Erythroblast (primary cell): Measurements from ENCODE around the gene ZNF680.
"Not testable (repeated sequence)": the region's sequence is repeated elsewhere in the genome, so short reads cannot be mapped to it uniquely, and the experiment has no call there.

Source experiments
- GATA1 ChIP-seq: IDR thresholded peaks from 2 replicates; pipeline ENCODE4 v1.6.1; 2011; ENCODE audit warnings: low read depth, mild to moderate bottlenecking, control low read depth, low read length, moderate library complexity
- POLR2A ChIP-seq: IDR thresholded peaks from 2 replicates; pipeline ENCODE4 v1.6.1; 2011; ENCODE audit warnings: mild to moderate bottlenecking, low read length

DNA sequence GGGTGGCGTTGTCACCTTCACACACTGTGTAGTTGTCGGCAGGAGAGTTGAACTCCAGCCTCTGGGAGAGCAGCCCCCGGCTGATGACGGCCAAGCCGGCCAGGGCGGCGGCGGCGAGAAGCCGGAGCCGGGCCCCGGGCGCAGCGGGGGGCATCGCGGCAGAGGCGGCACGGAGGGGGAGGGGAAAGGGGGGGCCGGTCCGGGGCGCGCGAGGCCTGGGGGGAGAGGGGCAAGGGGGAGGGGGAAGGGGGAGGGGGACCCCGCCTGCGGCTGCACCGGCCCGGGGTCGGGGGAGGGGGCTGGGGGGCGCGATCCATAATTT is 7.4 kb upstream of the ZNF680 start:
- not testable (repeated sequence) for TF ChIP-seq POLR2A, GATA1
